IMR-90 (cell line): ENCODE measurements around the gene EML1.

Experiments
- BHLHE40 ChIP-seq: fragments of 150-350 bp; IDR thresholded peaks from 2 replicates; pipeline ENCODE4 v1.6.1; 2016; ENCODE audit warnings: mild to moderate bottlenecking, low read depth, low read length
- CEBPB ChIP-seq: IDR thresholded peaks from 2 replicates; pipeline ENCODE4 v1.6.1; 2012; ENCODE audit warnings: low read depth, low read length, improper control_type of control experiment
- CHD1 ChIP-seq: IDR thresholded peaks from 2 replicates; pipeline ENCODE4 v1.6.1; 2012; ENCODE audit warnings: low read depth, low read length, improper control_type of control experiment
- CTCF ChIP-seq: conservative IDR thresholded peaks from 2 replicates; pipeline ENCODE4 v1.5.1; 2012; ENCODE audit warnings: mild to moderate bottlenecking, low read depth, low read length, improper control_type of control experiment
- ELK1 ChIP-seq: fragments of 150-350 bp; IDR thresholded peaks from 2 replicates; pipeline ENCODE4 v1.6.1; 2016; ENCODE audit warnings: low read depth, mild to moderate bottlenecking, low read length, moderate library complexity, borderline replicate concordance
- MAFK ChIP-seq: IDR thresholded peaks from 2 replicates; pipeline ENCODE4 v1.6.1; 2012; ENCODE audit warnings: low read depth, low read length, improper control_type of control experiment
- MAZ ChIP-seq: IDR thresholded peaks from 2 replicates; pipeline ENCODE4 v1.6.1; 2012; ENCODE audit warnings: low read depth, mild to moderate bottlenecking, low read length, improper control_type of control experiment, moderate library complexity, borderline replicate concordance
- MXI1 ChIP-seq: IDR thresholded peaks from 2 replicates; pipeline ENCODE4 v1.6.1; 2012; ENCODE audit warnings: low read depth, mild to moderate bottlenecking, low read length, moderate library complexity, borderline replicate concordance
- POLR2A ChIP-seq: IDR thresholded peaks from 2 replicates; pipeline ENCODE4 v1.6.1; 2012; ENCODE audit warnings: mild to moderate bottlenecking, low read depth, low read length
- RAD21 ChIP-seq: IDR thresholded peaks from 2 replicates; pipeline ENCODE4 v1.6.1; 2012; ENCODE audit warnings: low read length, improper control_type of control experiment
- RCOR1 ChIP-seq: IDR thresholded peaks from 2 replicates; pipeline ENCODE4 v1.6.1; 2012; ENCODE audit warnings: mild to moderate bottlenecking, low read length, improper control_type of control experiment; ENCODE audit not compliant: insufficient replicate concordance
- RFX5 ChIP-seq: IDR thresholded peaks from 2 replicates; pipeline ENCODE4 v1.8.0; 2012; ENCODE audit warnings: low read depth, mild to moderate bottlenecking, low read length, moderate library complexity
- SMC3 ChIP-seq: fragments of 150-350 bp; IDR thresholded peaks from 2 replicates; pipeline ENCODE4 v1.6.1; 2016; ENCODE audit warnings: low read depth, mild to moderate bottlenecking, antibody characterized with exemption, low read length, moderate library complexity
- USF2 ChIP-seq: fragments of 150-350 bp; IDR thresholded peaks from 2 replicates; pipeline ENCODE4 v1.6.1; 2017; ENCODE audit warnings: mild to moderate bottlenecking, antibody characterized with exemption, low read length, low read depth

GRCh38 chr14:99841436-99842071, 48.3 kb downstream of the EML1 start:
- TF ChIP-seq CTCF (no peak), BHLHE40 (no peak), MXI1 (no peak), CEBPB (no peak), MAZ (no peak), ELK1 (no peak), RAD21 (no peak), POLR2A (no peak), RFX5 (no peak), USF2 (no peak), CHD1 (no peak), MAFK (no peak), SMC3 (no peak), RCOR1 (no peak)
